AG04450 (cell line): ENCODE measurements around the gene HEATR5A. TPM values are rescaled to one million over a fixed set of nuclear protein-coding genes. Genes with fewer than 3 reads are reported as not detected.

Experiments
- CTCF ChIA-PET: fragments of 300-600, 350-600 bp; formaldehyde crosslinking; extraction: SDS; loops from one replicate; lab custom pipeline; 2022; ENCODE audit warnings: antibody characterized with exemption, inconsistent platforms; lab: Charles Lee
- POLR2A ChIA-PET: fragments of 350-600 bp; formaldehyde crosslinking; extraction: SDS; loops from one replicate; lab custom pipeline; 2021; ENCODE audit warnings: antibody characterized with exemption, inconsistent platforms; lab: Yijun Ruan, JAX
- DNase-seq: peaks from one replicate; pipeline ENCODE4 v3.0.0-alpha.2; 2011; ENCODE audit warnings: low read depth, low spot score
- H3K27ac ChIP-seq: one replicate; pipeline ENCODE4 v1.5.1; 2012; ENCODE audit warnings: low read depth, low read length, control low read depth
- H3K27me3 ChIP-seq: one replicate; pipeline ENCODE4 v1.6.0; 2012; ENCODE audit warnings: low read length; ENCODE audit not compliant: control insufficient read depth, insufficient read depth
- H3K4me3 ChIP-seq: 2 replicates; pipeline ENCODE4 v1.5.1; 2011; ENCODE audit warnings: mild to moderate bottlenecking, low read depth, low read length, control low read depth
- H3K9me3 ChIP-seq: 2 replicates; pipeline ENCODE4 v1.5.1; 2012; ENCODE audit warnings: low read length; ENCODE audit not compliant: control insufficient read depth, insufficient read depth
- CTCF ChIP-seq: IDR thresholded peaks from 2 replicates; pipeline ENCODE4 v1.5.1; 2011; ENCODE audit warnings: low read depth, low read length, control low read depth, inconsistent platforms
- polyA plus RNA-seq: library from polyadenylated mRNA; depleted of rRNA; stranded (reverse); fragments of >200 nt; gene quantifications from 2 replicates; pipeline ENCODE4 v1.2.3, GENCODE V29; 2011

Gene HEATR5A
- polyA plus RNA-seq, 1 experiment, result 35.4 TPM

GRCh38 chr14:31266437-31267331, 153.7 kb downstream of the HEATR5A start:
- no peak for DNase-seq
- CTCF ChIA-PET, result no interaction called here
- Histone ChIP-seq H3K9me3 (peaks cover 8% of the 10 kb centered on the region), H3K27ac (no peak overlapping the region), H3K27me3 (no peaks in the 10 kb centered on the region), H3K4me3 (no peak overlapping the region)
- TF ChIP-seq CTCF, result no peak
- POLR2A ChIA-PET, result interaction anchor here (0.7 kb wide), 2 partner anchors 58 to 240 kb away, joined by 4 to 9 read pairs; no protein-coding TSS in a partner anchor

GRCh38 chr14:31265701-31266398, 154.5 kb downstream of the HEATR5A start:
- peaks cover 8% of the 10 kb centered on the region for H3K9me3 ChIP-seq
- H3K27me3 ChIP-seq, result no peaks in the 10 kb centered on the region
- H3K4me3 ChIP-seq, result no peak overlapping the region
- no peak for TF ChIP-seq CTCF
- ChIA-PET POLR2A (interaction anchor here (0.7 kb wide), 2 partner anchors 8 to 13 kb away, joined by 3 to 5 read pairs; no protein-coding TSS in a partner anchor), CTCF (no interaction called here)
- H3K27ac ChIP-seq, result no peak overlapping the region
- no peak for DNase-seq

GRCh38 chr14:31263485-31264133, 156.7 kb downstream of the HEATR5A start:
- no peak for TF ChIP-seq CTCF
- DNase-seq, result peak; percentile 99
- H3K27ac ChIP-seq, result peak overlapping the region; percentile 94
- H3K9me3 ChIP-seq, result no peaks in the 10 kb centered on the region
- no peak overlapping the region for H3K4me3 ChIP-seq
- H3K27me3 ChIP-seq, result no peaks in the 10 kb centered on the region
- CTCF ChIA-PET, result interaction anchor here (0.6 to 1.2 kb wide), 2 partner anchors 9 to 32 kb away, joined by 3 to 5 read pairs; no protein-coding TSS in a partner anchor
- POLR2A ChIA-PET, result interaction anchor here (0.6 to 2.6 kb wide), 14 partner anchors 10 to 318 kb away, joined by 3 to 23 read pairs (median 4); partner anchors contain the start of genes HEATR5A and HECTD1

GRCh38 chr14:31261859-31262731, 158.3 kb downstream of the HEATR5A start:
- no peak for DNase-seq
- POLR2A ChIA-PET, result interaction anchor here (1.3 to 2.6 kb wide), 2 partner anchors 12 to 54 kb away, joined by 11 to 23 read pairs; partner anchors contain the start of gene HECTD1
- Histone ChIP-seq H3K27ac (peak overlapping the region; percentile 63), H3K9me3 (no peaks in the 10 kb centered on the region), H3K4me3 (no peak overlapping the region), H3K27me3 (no peaks in the 10 kb centered on the region)
- CTCF ChIA-PET, result interaction anchor here (1.2 kb wide), 1 partner anchor 31 kb away, joined by 3 read pairs; no protein-coding TSS in a partner anchor
- TF ChIP-seq CTCF, result no peak
